HG03378 (cell line): ENCODE measurements around the gene USP3.
"Not testable (repeated sequence)": the region's sequence is repeated elsewhere in the genome, so short reads cannot be mapped to it uniquely, and the experiment has no call there.

ENCODE experiments used
- ATAC-seq: cut with Tn5 transposase; IDR thresholded peaks from one replicate; pipeline ENCODE4 v1.9.1; 2021; ENCODE audit warnings: mild to moderate bottlenecking, moderate library complexity; ENCODE audit not compliant: unreplicated experiment

USP3 gene

DNA sequence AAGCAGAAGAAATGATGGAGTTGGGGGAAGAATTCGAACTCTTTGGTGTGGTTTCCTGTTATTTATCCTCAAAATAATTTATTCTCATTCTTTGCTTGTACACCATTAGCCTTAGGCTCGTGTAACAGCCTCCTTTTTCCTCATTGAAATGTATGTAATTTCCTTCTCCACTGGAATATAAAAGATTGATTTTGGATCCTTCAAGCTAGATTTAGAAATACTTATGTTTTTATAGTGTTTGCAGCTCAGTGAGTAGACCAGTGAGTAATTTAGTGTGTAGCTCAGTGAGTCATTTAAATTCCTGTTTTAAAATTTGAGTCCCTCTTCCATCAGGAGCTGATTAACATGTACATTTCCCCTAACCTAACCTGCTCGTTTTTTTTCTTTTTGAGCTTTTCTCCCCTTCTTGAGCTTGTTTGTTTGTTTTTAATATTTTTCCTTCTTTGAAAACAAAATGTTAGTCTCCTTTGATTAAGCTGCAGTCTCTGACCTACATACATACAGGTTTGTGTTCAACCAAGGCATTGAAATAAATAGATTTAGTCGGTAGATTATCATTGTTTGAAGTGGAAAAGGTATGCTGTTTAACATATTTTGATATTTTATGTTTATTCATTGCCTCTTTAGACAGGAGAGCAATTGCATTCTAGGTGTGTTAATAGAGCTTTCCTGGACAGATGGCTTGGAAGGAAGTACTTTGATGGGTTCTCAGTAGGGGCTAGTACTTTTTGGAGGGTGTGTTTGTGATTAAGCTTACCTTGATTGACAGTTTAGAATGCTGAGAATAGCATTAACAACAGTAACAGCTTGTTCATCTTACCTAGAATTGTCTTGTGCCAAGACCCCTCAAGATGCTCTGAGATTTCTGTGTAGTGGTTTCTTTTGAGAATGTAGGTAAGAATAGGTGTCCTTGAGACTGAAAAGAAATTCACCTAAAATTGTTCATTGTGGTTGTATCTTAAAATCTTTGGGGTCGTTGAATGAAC is 5.9 kb downstream of the USP3 start:
- no peak for ATAC-seq

DNA sequence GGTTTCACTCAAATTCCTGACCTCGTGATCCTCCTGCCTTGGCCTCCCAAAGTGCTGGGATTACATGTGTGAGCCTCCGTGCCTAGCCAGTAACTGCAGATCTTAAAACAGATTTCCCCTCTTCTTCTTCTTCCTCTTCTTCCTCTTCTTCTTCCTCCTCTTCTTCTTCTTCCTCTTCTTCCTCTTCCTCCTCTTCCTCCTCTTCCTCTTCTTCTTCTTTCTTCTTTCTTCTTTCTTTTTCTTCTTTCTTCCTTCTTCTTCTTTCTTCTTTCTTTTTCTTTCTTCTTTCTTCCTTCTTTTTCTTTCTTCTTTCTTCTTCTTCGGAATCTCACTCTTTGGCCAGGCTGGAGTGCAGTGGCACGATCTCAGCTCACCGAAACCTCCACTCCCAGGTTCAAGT is 7.8 kb downstream of the USP3 start:
- no peak for ATAC-seq

DNA sequence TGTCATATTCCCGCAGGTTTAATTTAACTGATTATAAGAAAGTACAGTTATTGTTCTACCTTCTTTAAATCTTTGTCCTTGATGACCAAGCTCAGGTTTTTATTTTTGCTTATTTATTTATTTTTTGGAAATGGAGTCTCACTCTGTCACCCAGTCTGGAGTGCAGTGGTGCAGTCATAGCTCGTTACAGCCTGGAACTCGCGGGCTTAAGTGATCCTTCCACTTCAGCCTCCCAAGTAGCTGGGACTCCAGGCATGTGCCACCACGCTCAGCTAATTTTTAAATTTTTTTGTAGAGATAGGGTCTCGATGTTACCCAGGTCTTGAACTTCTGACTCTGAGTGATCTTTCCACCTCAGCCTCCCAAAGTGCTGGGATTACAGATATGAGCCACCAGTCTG is 8.9 kb downstream of the USP3 start:
- no peak for ATAC-seq

DNA sequence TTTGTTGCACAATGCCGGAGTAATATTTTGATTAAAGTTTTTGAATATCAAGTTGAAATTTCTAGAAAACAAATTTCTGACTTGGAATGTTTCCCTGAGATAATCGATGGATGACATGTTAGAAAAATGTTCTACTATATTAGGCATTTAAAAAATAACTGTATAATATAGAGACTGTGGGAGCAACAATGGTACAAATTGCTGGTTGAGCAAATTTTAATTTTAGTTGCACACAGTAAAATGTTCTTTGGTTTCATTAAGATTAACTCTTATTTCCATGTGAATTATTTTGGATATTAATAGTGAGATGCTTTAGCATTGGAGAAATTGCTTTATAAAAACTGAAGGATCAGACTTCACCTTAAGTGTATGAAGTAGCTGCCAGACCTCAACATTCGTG is 9.3 kb downstream of the USP3 start:
- no peak for ATAC-seq

DNA sequence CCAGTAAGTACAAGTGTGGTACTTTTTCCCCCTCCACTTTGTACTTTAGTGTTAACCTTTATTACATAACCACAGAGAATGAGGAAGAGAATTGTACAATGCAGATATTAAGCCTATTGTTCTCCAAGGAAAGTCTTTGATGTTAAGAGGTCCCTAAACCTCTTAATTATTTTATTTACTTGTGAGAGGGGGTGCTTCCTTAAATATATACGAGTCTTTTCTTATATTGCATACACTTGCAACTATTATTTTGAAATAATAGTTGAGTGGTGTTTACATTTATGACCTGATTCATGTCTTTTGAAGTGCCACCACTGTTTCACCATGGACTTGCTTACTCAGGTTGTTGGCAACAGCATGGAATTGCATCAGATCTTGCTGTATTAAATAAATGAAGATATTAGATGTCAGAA is 10.1 kb downstream of the USP3 start:
- no peak for ATAC-seq

DNA sequence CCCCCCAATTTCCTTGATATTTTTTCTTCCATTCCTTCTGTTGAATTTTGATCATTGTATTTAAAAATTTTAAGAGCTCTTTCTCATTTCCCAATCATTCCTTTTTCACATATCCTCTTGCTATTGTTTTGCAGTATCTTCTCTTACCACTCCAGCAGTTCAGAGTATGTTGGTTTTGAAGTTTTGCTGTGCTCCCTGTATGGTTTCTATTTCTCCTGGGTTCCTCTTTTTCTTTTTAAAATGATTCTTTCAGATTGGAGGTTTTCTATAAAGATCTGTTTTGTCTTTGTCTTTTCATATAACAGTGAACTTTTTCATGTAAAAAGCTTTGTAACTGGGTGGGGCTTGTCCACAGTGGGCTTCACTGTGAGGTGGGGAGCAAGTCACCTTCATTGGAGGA is 12.8 kb downstream of the USP3 start:
- ATAC-seq, result no peak

DNA sequence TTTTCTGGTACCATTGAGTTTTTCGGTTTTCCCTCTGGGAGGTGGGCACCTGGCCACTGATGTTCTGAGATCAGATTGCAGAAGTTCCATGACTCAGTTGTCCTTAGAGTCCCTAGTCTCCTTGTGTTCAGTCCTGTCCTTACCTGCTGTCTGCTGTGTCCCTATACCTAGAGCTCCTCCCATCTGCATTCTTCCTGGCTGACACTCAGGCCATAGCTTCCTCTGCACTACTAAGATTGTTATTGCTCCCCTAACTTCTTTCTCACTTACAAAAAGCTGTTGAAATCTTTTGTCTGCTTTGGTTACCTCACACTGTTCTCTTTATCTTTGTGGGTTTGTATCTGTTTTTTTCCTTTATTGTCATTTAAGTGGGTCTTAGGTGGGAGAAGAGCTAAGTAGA is 13.2 kb downstream of the USP3 start:
- no peak for ATAC-seq

DNA sequence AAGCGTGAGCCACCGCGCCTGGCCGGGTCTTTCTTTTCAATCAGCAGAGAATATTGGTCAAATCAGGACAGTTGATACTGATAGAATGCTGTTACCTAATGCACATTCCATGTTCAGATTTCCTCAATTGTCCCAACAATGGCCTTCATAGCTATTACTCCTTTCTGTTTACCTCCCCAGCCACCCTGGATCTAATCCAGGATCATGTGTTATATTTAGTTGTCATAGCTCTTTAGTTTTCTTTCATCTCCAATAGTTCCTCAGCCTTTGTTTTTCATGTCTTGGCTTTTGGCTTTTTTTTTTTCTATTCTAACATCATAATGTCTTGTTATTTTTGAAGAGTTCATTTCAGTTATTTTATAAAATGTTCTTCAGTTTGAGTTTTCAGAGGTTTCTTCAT is 14.6 kb downstream of the USP3 start:
- no peak for ATAC-seq

DNA sequence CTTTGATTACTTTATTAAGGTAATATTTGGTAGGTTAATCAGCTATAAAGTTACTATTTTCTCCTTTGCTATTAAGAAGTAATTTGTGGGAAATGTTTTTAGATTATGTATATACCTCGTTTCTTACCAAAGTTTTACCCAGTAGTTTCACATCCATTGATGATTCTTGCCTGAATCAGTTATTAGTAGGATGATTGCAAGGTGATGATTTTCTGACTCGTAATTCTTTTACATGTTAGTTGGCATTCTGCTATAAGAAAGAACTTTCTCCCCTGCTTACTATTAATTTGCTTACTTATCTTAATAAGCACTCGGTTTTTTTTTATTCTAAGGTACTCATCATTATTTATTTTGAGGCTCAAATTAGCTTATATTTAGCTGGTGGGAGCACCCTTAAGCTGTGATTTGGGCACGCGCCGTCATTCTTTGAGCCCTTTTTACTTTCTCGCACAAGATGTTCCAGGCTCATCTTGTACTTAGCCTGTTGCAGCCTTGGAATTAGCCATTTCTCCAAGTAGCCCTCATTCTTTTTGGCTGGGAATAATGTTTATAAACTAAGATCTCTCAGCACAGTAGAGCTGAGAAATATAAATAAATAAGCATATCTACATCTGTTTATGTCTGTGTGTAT is 15.3 kb downstream of the USP3 start:
- no peak for ATAC-seq

DNA sequence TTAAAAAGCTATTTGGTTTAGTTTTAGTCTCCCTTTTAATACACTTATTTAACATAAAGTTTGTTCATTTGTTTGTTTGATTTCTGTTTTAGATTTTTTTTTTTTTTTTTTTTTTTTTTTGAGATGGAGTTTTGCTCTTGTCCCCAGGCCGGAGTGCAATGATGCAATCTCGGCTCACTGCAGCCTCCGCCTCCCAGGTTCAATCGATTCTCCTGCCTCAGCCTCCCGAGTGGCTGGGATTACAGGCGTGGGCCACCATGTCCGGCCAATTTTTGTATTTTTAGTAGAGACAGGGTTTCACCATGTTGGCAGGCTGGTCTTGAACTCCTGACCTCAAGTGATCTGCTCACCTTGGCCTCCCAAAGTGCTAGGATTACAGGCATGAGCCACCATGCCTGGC is 16.1 kb downstream of the USP3 start:
- ATAC-seq, result not testable (repeated sequence)

DNA sequence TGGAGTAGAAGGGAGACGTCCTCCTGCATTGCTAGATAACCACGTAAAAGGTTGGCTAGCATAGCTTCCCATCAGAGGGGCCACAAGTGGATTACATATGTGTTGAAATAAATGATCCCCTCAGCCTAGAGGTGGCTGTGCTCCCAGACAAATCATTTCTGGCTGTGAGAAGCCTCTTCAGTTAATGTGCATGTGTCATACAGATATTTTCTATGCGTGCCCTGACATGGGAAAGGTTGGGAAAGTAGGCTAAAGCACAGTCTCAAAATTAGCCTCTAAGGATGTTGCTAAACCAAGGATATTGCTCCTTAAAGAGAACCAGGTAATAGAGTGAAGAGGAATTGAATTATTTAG is 17.8 kb downstream of the USP3 start:
- no peak for ATAC-seq

DNA sequence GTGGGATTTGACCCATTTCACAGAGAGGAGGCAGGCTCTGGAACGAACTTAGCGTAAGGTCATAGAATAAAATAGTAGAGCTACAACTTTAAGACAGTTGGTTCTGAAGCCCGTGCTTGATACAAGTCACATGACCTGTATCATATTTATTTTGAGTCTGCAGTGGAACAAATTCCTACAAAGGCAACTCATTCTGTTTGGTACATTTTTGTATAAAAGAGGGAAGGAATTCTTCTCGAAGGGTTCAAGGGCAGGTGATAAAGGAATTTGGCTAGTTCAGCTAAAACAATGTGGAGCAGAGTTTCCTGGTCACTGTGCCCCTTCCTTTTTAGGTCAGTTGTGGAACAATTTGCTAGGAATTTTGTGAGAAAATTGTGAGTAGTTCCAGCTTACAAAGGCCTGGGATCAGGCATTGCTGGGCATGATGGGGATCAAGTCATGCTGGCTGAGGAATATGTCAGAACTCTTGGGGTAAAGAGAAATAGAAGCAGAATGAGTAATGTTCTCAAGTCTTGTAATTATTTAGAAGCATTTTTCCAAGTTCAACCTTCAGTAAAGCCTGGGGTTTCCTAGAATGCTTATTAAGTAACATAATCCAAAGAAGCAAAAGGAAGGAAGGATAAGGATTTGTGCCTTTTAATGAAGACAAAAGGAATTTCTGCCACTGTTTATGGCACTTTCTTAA is 19.1 kb downstream of the USP3 start:
- ATAC-seq, result no peak

DNA sequence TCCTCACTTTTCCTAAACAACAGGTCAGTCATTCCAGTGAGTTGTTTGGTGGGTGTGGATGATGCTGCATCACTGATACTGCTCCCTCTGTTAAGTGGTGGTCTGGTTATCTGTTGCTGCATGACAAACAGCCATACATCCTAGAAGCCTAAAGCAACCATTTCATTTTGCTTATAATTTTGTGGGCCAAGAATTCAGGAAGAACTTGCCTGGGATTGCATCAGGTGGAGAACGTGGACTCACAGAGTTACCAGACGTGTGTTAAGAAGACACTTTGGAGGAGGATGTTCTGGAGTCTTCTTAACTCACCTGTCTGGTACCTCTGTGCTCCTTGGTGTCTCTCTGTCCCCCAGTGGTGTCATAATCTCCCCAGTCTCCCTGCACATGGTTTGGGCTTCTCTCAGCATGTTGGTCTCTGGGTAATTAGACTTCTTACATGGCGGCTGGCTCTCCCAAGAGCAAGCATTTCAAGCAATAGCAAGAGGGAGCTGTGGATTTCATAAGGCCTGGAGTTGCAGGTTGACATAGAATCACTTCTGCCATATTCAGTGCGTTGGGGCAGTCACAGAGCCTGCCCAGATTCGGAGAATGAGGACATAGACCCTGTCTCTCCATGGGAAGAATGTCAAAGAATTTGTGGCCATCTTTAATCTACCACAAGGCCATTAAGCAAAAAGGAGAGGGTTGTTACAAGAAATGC is 20.1 kb downstream of the USP3 start:
- no peak for ATAC-seq

DNA sequence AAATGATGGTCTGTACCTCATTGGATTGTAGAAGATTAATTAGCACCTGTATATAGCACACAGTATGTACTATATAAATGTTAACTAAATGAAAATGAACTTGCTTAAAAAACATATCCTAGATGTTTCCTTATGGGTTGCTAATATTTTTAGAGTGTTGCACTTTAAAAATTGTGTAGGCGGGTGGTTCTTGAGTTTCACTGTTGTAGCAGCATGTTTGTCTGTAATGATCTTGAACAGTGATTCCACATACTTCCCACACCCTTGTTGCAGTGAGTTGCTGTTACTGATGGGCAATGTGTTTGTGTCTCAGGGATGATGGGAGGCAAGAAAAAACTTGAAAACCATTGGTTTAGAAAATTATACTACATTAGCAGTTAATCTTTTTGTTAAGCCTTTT is 22.0 kb downstream of the USP3 start:
- no peak for ATAC-seq

DNA sequence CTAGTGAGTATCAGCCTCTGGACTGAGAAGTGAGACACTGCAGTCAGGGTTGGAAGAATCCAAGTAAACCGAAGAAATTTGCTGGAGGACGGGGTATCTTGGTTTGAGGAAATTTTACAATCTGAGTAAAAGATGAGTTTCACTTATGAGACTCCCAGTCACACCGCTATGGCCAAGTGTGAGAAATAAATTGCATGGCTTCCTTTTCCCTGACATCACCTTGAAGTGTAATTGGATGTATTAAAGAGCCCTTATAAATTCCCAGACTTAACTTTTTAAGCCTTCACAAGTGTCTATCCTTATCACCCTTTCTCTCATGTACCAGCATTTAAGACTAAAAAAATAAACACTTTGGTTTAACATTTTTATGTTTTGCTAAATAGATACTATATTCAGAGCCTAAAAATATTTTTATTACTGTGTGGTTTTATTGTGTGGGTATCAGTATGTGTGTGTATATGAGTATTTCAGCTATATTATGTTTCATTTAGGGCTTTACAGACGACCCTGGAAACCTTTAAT is 23.8 kb downstream of the USP3 start:
- ATAC-seq, result no peak

DNA sequence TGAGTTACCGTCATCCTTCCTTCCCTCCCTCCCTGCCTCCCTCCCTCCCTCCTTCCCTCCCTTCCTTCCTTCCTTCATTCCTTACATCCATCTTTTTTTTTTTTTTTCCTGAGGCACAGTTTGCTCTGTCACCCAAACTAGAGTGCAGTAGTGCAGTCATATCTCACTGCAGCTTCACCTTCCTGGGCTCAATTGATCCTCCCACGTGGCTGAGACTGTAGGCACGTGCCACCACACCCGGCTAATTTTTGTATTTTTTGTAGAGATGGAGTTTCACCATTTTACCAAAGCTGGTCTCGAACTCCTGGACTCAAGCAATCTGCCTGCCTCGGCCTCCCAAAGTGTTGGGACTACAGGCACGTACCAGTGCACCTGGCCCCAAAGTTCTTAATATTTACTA is 25.8 kb downstream of the USP3 start:
- ATAC-seq, result no peak

DNA sequence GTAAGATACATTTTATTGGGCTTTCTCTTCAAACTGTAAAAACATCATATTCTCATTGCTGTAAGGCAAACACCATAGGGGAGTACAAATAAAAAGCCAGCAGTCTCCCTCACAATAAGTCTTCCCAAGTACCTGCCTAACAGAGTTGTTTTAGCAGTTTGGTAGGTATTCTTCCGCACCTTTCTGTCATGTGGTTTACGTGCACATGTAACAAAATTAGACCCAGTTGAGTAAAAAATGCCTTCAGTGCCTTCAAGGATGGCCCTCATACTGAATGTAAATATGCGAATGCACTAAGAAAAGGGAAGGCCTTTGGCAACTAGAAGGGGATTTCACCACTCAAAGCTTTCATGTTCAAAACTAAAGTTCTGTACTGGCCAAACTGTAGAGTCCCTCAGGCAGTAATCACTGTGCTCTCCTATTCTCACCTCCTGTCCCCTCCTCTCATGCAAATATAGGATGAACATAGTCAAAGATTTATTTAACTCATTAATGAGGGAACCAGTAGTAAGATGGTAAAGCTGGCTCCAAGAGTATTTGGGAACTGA is 26.4 kb downstream of the USP3 start:
- peak; percentile 41 for ATAC-seq

DNA sequence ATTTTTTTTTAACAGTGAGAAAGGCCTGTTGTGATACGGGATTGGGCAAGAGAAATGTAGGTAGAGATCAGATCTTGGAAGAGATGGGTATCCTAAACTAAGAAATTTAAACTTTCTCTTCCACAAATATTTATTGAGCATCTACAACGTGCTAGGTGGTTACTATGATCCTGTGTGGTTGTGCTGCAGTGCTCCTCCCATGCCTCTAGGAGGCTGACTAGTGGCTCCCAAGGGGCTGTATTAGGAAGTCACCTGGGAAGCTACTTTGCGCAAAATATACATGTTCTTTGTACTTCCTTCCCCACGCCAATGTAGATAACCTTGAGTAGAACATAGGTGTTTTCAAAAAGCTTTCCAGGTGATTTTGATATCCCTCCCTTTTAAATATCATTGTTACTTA is 27.2 kb downstream of the USP3 start:
- ATAC-seq, result no peak

DNA sequence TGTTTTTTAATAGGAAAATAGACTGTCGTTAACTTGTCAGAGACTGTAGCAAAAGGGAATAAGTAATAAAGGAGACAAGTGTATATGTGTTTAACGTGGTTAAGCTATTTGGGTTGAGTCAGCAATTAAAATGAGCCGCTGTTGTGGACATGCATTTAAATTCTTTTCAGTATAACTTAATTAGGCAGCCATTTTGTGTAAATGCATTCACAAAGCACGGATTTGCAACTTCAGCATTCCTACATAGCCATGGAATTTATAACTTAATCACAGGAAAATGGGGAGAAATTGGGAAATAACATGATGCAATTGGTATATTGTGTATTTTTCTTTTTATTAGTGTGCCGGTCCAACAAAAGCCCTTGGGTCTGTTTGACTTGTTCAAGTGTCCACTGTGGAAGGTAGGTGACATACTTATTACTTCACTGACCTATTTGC is 27.9 kb downstream of the USP3 start:
- ATAC-seq, result no peak

DNA sequence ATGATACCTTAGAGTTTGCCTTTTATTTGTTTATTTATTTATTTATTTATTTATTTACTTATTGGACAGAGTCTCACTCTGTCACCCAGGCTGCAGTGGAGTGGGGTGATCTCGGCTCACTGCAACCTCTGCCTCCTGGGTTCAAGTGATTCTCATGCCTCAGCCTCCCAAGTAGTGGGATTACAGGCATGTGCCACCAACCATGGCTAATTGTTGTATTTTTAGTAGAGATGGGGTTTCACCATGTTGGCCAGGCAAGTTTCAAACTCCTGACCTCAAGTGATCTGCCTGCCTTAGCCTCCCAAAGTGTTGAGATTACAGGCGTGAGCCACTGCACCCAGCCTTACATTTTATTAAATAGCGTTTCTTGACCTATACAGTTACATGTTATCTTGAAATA is 30.5 kb downstream of the USP3 start:
- ATAC-seq, result not testable (repeated sequence)

DNA sequence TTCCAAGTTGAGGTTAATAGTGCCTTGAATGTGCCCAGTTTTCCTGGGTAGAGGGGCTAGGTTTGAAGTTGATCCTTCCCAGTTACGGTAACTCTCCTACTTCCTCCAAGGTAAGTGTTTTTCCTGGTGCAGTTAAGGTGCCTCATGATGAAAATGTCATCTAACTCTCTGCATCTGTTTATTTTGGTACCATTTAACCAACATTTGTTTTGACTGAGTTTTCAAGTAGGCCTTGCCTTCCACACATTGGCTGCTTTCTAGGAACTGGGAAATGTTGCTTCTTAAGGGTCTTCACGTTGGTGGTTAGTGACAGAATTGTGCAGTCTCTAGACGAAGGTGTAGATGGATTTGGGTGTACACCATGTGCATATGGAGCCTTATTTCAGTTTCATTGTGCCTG is 31.3 kb downstream of the USP3 start:
- no peak for ATAC-seq
